Stimulated activated CD4-positive, alpha-beta T cell treated with anti-CD3 and anti-CD28 coated beads, Interleukin-1b, Interleukin-23, amount 100 ng/mL, for 48 hours (primary cell): ENCODE data around the gene SETD3.
A peak's percentile ranks its signal among the peaks of the same experiment; 100 is the strongest.

Experiments used
- DNase-seq: peaks from one replicate; pipeline ENCODE4 v3.0.0-alpha.2; 2020

Gene SETD3

DNA sequence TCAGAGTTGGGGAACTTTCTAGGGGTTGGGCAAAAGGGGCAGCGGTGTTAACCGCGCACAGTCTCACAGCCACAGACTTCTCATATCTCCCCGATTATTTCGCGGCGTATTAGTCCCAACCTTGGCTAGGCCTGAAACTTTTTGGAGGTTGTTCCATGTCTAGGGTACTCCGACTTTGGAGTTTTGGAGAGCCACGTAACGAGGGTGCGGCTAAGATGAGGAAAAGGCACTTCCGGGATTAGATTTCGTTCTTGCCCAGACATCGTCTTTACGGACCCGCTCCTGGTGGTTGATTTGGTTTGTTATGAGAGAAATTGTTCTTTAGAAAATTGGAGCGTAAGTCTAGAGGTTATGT lies 1.1 kb upstream of the SETD3 start:
- DNase-seq, result no peak

DNA sequence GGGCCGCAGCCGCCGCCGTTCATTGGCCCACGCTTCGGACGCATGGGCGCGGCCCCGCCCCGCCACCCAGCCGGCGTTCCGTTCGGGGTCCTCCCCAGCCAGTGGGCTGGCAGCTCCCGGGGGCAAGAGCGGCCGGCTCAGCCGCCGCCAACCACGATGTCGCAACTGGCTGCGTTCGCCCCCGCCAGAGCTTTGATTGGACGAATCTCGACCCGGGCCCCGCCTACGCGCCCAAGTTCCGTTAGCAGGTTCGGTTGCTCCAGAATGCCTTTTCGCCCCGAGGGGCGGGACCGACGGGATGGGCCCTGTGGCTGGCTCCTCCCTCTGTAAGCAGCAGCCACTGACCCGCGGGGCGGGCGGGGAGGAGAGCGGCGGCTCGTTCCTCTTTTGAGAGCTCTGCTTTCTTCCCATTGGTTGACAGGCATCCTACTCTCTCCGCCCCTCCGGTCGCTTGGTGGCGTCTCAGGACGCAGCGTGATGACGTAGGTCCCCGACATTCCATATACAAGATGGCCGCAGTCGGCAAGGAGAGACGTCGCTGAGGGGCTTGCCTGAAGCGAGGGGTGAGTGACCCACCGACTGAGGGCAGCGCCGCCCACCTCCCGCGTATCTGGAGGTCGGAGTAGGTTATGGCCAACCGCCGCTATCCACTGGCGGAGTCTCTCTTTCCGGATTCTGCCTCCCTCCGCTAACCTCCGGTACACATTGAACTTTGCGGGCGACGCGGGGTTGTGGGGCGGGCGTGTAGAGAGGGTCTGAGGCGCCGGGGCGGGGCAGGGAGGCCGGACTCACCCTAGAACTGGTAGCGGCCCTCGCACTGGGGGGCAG lies 472 bp upstream of the SETD3 start, which contains the start of gene CCNK:
CCNK (plus strand) TSS at position 493 of the 828 bp plus-strand sequence. CDS start 11,269 bp downstream, outside the sequence.
- peak; percentile 100 for DNase-seq

GRCh38 chr14:99479160-99479905 lies 1.3 kb downstream of the SETD3 start:
- no peak for DNase-seq

DNA sequence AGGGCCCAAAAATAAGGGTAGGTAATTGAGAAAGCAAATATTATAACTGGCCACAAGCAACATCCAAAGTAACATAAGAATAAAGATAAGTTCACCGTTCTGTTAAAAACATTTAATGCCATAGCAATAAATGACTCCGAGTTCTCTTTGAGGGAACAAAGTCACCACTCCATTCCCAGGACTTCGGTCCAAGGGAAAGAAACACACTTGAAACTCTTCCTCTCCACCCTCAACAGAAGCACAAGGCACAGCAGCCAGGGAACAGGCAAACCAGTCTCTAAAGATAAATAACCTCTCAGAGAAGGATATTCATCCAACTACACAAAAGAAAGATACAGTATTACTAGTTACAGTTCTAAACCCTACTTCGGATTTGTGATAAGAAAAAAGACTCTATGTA lies 2.5 kb downstream of the SETD3 start:
- DNase-seq, result no peak

- DNase-seq, result no peak
Observed at GRCh38 chr14:99476864-99477263, 3.8 kb downstream of the SETD3 start.

GRCh38 chr14:99475660-99476059 lies 5.0 kb downstream of the SETD3 start:
- DNase-seq, result no peak

DNA sequence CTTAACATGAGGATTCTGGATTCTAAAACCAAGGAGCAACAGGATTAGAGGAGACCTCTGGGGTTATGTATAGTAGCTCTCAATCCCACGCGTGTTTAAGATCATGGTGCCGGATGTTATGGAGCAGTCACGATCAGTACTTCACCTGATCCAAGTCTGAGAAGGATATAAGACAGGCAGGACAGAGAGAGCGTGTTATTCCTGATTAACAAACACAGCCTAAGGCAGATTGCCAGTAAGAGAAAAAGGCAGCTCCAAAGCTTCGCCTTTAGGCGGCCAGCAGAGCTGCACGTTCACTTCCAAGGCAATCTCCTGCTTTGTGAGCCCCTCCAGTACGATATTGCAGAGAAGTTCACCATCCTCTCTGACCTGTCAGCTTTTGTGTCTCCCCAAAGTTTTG lies 5.5 kb downstream of the SETD3 start:
- DNase-seq, result no peak

- no peak for DNase-seq
Observed at GRCh38 chr14:99473458-99473857, 7.2 kb downstream of the SETD3 start.

DNA sequence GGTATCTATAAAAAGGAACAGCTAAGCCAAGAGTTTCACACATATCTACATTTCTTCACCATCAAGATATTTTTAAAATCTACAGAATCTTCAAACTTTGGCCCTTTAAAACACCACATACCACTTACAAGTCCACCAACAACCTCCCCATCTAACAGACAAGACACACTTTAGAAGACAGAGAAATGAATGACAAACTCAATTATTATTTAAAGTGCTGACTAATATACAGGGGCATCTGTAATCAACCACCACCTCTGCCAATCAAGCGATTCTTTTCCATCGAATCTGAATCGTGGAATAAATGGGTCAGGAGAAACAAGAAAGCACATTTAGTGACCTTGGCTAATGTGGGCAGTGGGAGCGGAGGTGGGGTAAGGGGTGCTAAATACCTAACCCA lies 7.7 kb downstream of the SETD3 start:
- DNase-seq, result no peak

- no peak for DNase-seq
Observed at GRCh38 chr14:99471731-99472130, 8.9 kb downstream of the SETD3 start.

- DNase-seq, result no peak
Observed at GRCh38 chr14:99468836-99469592, 11.6 kb downstream of the SETD3 start.

DNA sequence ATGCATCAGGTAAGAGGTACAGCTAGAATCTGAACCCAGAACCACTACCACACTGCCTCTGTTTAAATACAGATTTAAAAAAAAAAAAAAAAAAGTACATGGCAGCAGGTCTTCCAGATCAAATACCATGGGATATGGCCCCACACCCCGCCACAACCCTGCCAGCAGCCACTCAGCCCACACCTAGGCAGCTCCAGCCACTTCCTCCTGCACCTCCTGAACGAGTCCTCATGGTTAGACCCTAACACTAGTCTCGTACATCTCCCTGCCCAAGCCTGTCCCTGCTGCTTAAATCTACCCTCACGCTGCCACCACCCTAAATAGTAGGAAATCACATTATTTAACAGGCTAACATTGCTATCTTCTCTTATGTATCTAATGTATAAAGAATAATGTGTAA lies 12.6 kb downstream of the SETD3 start:
- DNase-seq, result no peak

GRCh38 chr14:99467336-99468078 lies 13.2 kb downstream of the SETD3 start:
- no peak for DNase-seq

- DNase-seq, result no peak
Observed at GRCh38 chr14:99466758-99467157, 13.9 kb downstream of the SETD3 start.

- DNase-seq, result no peak
Observed at GRCh38 chr14:99465288-99465687, 15.4 kb downstream of the SETD3 start.

- no peak for DNase-seq
Observed at GRCh38 chr14:99463974-99464373, 16.7 kb downstream of the SETD3 start.

DNA sequence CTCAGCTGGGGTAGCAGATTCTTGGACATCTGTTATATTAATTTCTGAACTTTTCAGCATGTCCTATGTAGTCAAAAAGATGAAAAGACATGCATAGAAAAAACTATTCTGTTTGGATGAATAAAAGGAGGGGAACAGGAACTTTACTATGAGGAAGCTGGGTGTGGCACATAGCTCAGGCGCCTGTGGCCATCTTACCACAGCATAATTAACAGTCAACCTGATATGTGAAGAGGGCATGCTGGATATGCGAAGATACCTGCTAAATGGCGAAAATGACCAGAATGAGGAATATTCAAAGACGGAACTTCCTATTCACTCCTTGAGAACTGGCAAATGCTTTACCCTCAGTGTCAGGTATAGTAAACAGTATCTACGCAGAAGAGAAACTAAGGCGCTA lies 18.4 kb downstream of the SETD3 start:
- DNase-seq, result no peak

- DNase-seq, result no peak
Observed at GRCh38 chr14:99461411-99462085, 19.1 kb downstream of the SETD3 start.

DNA sequence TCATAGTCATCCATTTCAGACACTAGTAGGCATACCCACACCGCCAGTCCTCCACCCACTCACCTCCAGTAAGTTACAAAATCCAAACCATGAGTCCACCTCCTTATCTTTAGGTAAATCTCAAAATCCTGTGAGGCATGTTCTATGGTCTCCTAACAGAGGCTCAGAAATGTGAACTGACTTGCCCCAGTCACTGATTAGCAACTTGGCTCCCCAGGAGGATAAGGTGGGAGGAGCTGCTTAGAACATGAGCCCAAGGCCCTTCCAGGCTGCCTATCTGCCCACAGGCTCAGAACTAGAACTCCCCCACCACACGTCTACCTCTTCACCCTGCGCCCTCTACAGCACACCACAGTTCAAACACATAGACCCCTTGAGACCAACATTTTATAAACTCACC lies 19.9 kb downstream of the SETD3 start:
- no peak for DNase-seq

GRCh38 chr14:99459481-99460100 lies 21.1 kb downstream of the SETD3 start:
- DNase-seq, result no peak

- no peak for DNase-seq
Observed at GRCh38 chr14:99454246-99454645, 26.4 kb downstream of the SETD3 start.

- DNase-seq, result no peak
Observed at GRCh38 chr14:99452968-99453367, 27.7 kb downstream of the SETD3 start.
